CD4-positive, alpha-beta T cell treated with Interleukin-17A for 1 hour (primary cell): ENCODE results near the gene ETS2.

ENCODE experiments used
- DNase-seq: peaks from one replicate; pipeline ENCODE4 v3.0.0-alpha.2; 2020

Gene ETS2

GRCh38 chr21:38861989-38862683 is 56.4 kb downstream of the ETS2 start:
- DNase-seq: no peak

- no peak for DNase-seq
Measured at GRCh38 chr21:38863291-38863690, 57.6 kb downstream of the ETS2 start.

- DNase-seq: no peak
Measured at GRCh38 chr21:38863843-38864363, 58.2 kb downstream of the ETS2 start.

- DNase-seq: no peak
Measured at GRCh38 chr21:38864964-38865363, 59.2 kb downstream of the ETS2 start.

GRCh38 chr21:38869196-38869595 is 63.5 kb downstream of the ETS2 start:
- DNase-seq: no peak

GRCh38 chr21:38869946-38870345 is 64.2 kb downstream of the ETS2 start:
- DNase-seq: no peak
